NCI-H1436 (cell line): ENCODE results near the gene LRRC74B.
A peak's percentile ranks its signal among the peaks of the same experiment; 100 is the strongest.
"Not testable (repeated sequence)": the region's sequence is repeated elsewhere in the genome, so short reads cannot be mapped to it uniquely, and the experiment has no call there.

ENCODE experiments used
- DNase-seq: peaks from one replicate; lab custom pipeline; 2025; lab: John Stamatoyannopoulos, UW

LRRC74B gene

DNA sequence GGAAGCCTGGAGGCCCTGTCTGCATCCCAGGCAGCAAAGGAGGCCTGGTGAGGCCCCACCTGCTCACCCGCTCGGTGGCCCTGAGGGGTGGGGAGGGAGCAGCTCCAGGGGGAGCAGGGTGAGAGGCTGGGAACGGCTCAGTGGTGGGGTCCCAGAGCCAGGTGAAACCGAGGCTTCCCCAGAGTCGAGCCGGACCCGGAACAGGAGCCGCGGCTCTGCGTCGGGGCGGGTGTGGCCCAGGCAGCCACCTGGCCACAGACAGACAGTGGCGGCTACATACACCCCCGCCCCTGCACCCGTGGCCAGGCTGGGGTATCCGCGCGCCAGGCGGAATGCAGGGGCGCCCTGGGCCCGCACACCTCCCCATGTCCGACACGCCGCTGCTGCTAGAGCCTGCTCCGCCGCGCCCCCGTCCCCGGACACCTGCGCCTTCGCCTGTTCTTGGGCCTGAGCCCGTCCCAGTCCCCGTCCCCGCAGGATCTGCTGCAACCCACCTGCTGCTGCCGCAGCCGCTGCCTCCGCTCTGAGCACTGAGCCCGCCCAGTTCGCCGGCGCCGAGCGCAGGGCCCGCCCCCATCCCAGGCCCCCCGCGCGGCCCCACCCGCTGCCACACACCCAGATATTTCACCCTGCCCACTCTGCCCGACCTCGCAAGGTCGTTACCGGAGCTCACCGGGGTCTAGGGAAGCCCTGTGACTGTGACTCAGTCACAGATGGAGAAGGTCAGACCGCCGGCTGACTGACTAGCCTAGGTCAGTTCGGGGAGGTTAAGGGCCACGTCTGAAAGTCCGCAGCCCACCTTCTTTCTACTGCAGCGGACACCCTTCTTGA lies 13.5 kb upstream of the LRRC74B start, which contains the start of gene SLC7A4:
Gene SLC7A4, minus strand, starts transcription at position 525 of the 831 bp plus-strand sequence. CDS start 749 bp downstream, outside the sequence.
- peak; percentile 25 for DNase-seq

DNA sequence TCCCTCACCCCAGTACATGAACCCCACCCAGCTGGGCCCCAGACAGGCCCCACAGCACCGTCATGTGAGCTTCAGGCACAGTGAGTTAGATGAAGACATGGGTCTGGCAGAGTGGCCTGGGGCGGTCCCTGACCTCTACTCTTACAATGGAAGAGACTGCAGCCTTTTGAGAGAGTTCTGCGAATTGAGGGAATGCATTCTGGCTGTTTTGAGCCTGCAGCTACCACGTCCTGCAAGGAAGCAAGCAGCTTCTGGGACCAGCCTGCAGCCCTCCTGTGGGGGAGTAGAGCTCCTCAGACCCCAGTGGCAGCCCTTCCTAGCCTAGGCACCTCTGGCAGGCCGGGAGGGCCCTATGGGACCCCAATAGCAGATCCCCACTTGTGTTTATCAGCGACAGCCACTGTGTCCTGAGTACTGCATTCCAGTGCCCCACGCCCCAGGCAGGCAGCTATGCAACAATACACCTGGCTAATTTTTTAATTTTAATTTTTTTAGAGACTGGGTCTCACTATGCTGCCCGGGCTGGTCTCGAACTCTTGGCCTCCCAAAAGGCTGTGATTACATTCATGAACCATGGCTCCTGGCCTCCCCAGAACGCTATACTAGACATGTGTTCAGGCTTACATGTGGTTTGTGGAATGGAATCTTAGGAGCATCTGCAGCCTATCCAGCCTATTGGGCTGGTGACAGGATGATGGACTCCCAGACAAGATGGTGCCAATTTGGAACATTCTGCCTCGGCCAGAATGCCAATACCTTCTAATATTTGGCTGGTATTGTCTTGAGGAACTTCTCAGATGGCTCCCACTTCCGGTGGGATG lies 12.7 kb upstream of the LRRC74B start:
- no peak for DNase-seq

GRCh38 chr22:21033895-21034294 lies 11.9 kb upstream of the LRRC74B start:
- no peak for DNase-seq

- DNase-seq = no peak
Measured at GRCh38 chr22:21034989-21035388, 10.8 kb upstream of the LRRC74B start.

DNA sequence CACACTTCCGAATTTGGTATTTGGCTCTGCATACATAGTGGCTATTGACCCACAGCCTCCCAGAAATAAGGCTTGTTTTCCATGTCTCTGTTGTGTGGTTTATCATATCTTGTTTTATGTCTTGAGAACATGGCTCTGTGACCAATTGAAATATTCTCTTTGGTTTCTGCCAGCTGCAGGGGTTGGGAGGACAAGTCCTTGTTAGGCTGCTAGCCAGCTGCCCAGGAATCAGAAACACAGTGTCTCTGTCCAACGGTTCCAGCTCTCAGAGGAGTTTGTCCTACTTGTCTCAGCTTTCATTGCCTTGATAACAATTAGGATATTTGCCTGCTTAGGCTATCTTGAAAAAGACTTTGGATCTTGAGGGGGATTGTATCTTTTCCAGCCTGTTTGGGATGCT lies 7.3 kb upstream of the LRRC74B start:
- DNase-seq = no peak

DNA sequence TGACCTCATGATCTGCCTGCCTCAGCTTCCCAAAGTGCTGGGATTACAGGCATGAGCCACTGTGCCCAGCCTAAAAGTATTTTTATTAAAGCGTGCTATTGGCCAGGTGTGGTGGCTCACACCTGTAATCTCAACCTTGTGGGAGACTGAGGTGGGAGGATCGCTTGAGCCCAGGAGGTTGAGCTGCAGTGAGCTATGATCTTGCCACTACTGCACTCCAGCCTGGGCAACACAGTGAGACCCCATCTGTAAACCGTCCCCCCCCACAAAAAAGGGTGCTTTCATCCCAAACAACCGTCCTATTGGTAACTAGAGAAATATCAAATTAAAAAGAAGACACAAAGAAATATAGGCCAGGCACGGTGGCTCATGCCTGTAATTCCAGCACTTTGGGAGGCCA lies 6.6 kb upstream of the LRRC74B start:
- DNase-seq = not testable (repeated sequence)

DNA sequence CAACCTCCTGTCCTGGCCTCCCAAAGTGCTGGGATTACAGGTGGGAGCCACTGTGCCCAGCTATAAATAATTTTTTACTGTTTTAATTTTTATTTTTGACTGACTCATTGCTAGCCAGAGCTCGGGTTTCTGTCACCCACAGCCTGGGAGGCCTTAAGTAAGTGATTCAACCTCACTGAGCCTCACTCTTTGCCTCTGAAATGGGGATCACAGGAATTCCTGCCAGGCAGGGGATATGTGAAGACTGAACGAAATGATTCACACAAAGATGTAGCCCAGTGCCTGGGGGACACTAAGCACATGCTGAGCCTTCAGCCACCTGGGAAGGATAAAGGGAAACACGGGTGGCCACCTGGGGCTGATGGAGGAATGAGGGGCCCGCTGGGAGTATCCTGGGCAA lies 3.8 kb upstream of the LRRC74B start:
- DNase-seq = no peak

DNA sequence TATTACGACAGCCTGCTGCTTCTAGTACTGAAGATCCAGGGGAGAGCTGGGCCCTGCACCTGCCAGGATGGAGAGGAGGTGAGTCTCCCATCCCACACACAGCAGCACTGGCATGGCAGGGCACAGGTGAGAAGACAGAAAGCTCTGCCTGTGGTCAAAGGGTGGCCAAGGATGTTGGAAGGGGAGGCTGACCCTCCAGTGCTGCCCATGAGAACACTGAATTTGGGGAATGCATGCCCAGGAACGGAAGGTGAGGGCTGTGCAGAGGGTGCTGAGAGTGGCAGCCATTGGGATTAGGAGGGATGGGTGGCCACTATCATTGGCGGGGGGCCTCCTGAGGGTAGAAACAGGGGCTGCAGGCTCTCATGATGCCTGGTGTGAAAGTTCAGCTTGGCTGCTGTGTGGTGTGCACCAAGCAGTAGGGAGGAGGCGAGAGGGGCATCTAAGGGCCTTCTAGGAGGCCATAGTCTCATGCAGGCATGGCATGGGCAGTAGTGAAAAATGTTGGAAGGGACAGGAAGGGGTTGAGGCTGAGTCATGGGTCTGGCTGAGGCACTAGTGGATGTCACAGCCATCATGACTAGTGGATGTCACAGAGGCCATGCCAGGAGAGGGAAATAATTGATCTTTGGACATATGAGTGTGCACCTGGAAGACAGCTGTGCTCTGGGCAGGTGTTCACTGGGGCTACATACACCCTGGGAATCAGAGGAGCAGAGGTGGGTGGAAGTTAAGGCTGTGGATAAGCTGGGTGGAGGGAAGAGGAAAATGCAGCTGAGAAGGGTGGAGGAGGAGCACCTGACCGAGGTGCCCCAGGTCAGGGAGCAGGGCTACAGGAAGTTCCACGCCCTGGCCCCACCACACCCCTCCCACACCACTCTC lies 2.5 kb upstream of the LRRC74B start:
- DNase-seq = no peak

DNA sequence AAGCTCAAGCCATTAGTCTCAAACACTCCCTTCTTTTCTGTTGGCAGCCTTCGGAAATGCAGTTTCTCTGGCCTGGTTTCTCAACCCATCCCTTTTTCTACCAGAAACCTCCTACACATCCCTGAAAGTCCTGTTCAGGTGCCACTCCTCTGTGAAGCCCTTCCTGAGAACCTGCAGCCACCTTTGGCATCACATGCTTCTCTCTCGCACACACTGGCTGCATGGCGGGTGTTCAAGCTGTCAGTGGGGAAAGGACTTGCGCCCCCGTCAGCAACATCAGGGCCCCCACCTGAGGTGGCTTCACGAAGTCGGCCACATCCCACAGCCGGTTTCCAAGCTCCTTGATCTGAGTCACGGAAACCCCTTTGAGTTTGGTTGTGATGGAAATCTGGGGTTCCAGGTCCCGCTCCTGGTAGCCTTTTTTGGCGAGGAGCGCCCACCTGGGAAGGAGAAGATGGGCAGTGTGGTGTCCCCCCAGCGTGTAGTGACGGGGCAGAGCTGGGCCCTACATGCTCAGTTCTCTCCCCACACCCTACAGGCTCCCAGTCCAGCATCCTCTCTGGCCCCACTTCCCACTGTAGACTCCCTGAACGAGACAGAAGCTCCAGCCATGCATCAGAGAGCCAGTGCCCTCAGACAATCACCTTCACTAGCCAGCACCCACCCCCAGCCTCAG lies 1.7 kb upstream of the LRRC74B start:
- DNase-seq = no peak

DNA sequence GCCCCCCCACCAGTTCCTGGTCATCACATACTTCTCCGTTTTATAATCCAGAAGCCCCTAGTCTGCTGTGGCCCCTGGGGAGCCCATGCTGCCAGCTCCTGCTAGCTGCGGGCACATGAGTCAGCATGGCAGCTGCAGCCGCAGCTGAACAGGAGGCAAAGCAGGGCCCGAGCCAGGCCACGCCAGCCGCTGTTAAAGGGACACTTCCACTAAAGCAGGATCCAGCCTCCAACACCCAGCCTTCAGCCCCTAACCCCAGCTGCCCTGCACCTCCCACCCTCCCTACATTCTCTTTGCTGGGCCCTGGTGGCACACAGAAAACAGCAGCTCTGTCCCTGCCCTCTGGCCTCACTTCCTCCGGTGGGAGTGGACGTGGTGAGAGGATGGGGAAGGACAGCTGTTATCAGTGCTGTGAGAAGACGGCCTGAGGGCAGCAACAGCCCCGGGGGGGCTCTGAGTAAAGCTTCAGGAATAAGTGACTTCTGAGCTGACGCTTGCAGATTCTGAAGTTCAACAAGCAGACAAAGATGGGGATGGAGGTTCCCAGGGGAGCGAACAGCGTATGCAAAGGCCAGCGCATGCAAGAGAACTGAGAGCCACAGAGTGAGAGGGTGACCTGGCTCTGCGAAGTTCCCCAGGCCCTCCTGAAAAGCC lies 688 bp upstream of the LRRC74B start:
- no peak for DNase-seq

DNA sequence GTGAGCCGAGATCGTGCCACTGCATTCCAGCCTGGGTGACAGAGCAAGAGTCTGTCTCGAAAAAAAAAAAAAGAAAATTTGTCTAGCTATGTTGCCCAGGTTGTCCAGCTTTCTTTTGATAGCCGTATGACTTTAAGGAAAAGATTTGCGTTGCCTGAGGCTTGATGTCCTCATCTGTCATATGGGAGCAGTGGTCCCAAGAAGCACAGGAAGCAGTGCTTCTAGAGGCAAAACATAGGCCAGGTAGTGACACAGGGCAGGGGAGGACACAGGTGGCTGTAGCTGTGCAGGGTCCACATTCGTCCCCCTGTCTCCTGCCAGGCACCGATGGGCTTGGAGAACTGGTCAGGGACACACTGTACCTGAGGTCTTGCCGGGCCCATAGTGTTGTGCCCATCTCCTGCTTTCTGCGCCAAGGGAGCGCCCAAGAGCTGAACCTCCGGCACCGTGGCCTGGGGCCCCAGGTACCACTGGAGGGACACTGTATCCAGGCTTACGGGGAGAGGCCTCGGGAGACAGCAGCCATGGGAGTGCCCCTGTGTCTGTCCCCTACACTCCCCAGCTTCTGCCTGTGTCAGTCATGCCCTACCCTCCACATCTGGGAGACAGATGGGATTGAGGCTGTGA lies 1.4 kb downstream of the LRRC74B start:
- DNase-seq = no peak

DNA sequence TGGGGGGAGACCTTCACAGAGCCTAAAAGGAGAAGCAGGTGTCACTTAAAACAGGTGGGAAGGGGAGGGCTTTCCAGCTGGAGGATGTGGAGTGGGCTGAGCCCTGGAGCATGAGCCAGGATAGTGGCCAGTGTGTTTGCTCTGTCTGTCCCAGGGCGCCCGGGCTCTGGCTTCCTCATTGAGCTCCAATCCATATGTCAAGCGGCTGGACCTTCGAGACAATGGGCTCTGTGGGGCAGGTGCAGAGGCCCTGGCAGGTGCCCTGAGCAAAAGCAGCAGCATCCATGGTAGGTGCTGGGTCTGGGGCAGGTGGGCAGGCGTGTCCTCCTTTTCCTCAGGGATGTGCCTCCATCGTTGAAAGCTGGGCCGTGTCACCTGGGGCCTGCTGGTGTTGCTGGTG lies 2.0 kb downstream of the LRRC74B start:
- no peak for DNase-seq

GRCh38 chr22:21048448-21048847 lies 2.7 kb downstream of the LRRC74B start:
- not testable (repeated sequence) for DNase-seq

GRCh38 chr22:21048965-21049364 lies 3.2 kb downstream of the LRRC74B start:
- DNase-seq = not testable (repeated sequence)

DNA sequence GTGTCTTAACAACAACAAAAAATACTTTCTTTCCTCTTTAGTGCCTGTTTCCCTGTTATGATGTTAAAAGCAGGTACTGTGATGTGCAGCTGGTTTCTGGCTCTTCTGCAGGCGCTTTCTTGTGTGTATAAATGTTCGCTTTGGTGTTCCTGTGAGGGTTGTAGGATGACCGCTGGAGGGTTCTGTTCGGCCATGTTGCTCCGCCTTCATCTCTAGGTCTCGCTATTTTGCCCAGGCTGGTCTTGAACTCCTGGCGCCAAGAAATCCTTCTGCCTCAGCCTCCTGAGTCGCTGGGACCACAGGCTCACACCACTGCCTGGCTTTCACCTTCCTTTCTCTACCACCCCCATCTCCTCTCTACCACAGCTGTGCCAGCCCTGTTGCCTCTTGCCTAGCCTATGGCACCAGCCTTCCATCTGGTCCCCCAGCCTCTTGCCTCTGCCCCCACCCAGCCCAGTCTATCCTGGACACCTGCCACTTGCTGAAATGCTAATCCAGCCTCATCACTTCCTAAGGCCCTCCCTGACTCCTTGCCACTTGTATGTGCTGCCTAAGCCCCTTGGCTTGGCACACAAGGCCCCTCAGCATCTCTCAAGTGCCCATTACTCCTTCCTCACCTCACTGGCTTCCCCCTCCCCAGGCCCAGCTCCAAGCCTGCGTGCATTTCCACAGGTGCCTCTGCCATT lies 5.5 kb downstream of the LRRC74B start:
- no peak for DNase-seq

- no peak for DNase-seq
Measured at GRCh38 chr22:21051831-21052400, 6.2 kb downstream of the LRRC74B start.

DNA sequence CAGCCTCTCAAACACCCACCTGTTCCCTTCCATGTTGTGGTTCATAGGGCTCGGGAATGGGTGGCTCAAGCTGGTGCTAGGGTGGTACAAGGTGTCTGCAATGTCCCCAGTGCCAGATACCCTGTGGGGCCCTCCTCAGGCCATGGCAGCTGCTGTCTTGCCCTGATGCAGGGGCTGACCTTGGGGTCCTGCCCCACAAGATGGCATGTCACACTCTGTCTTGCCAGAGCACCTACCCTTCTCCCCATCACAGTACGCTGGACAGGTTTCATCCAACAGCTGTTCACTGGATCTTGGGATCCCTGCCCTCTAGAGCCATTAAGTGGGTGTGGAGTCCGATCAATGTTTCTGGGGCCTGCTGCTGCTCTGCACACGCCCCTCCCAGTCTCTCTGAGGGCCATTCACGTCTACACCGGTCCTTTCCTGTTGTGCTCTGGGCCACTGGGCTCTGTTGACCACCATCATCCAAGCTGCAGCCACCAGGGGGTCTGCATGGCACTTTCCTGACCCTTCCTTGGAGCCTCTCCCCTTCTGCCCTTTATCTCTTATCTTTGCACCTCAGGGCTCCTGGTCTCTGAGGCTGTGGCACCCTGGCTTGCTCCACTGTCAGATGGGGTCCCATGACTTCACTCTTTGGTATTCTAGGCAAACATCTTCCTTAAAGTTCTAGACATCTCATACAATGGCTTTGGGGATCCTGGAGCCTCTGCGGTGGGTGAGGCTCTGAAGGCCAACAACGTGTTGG lies 7.1 kb downstream of the LRRC74B start:
- no peak for DNase-seq

GRCh38 chr22:21054046-21054713 lies 8.4 kb downstream of the LRRC74B start:
- DNase-seq = no peak
